Endothelial cell (in vitro differentiated cells): ENCODE measurements around the gene NMNAT3. TPM values are rescaled to one million over a fixed set of nuclear protein-coding genes. Genes with fewer than 3 reads are reported as not detected.

Source experiments
- DNase-seq: peaks from one replicate; pipeline ENCODE4 v3.0.0; 2021; ENCODE audit warnings: low spot score
- H3K27ac Mint-ChIP-seq: one replicate; pipeline ENCODE4 v1.8.0; 2021; ENCODE audit warnings: mixed read lengths, inconsistent platforms; ENCODE audit not compliant: unreplicated experiment
- H3K27me3 Mint-ChIP-seq: one replicate; pipeline ENCODE4 v1.8.0; 2021; ENCODE audit warnings: mild to moderate bottlenecking, moderate library complexity, mixed read lengths, inconsistent platforms; ENCODE audit not compliant: unreplicated experiment
- H3K36me3 Mint-ChIP-seq: one replicate; pipeline ENCODE4 v1.8.0; 2021; ENCODE audit warnings: mild to moderate bottlenecking, low read depth, mixed read lengths, inconsistent platforms; ENCODE audit not compliant: unreplicated experiment
- H3K4me1 Mint-ChIP-seq: one replicate; pipeline ENCODE4 v1.8.0; 2021; ENCODE audit warnings: mild to moderate bottlenecking, mixed read lengths, inconsistent platforms; ENCODE audit not compliant: unreplicated experiment
- H3K4me3 Mint-ChIP-seq: one replicate; pipeline ENCODE4 v1.8.0; 2021; ENCODE audit warnings: mild to moderate bottlenecking, mixed read lengths, inconsistent platforms; ENCODE audit not compliant: unreplicated experiment
- H3K9me3 Mint-ChIP-seq: one replicate; pipeline ENCODE4 v1.8.0; 2021; ENCODE audit warnings: mixed read lengths, inconsistent platforms; ENCODE audit not compliant: unreplicated experiment
- CTCF ChIP-seq: fragments of 200-600 bp; sonication (generic); IDR thresholded peaks from one replicate; pipeline ENCODE4 v1.5.0; 2021; ENCODE audit warnings: antibody characterized with exemption; ENCODE audit not compliant: unreplicated experiment
- total RNA-seq: library from RNA; stranded (reverse); fragmentation: NEBNext Ultra II Directional; extraction: Animal tissue kit (Norgen Biotek cat#: 25700); gene quantifications from one replicate; pipeline ENCODE4 v1.2.1, GENCODE V29; 2021; ENCODE audit not compliant: unreplicated experiment

NMNAT3 gene
- total RNA-seq, 1 donor from 2014 or later = 0.62 TPM

GRCh38 chr3:139676108-139676507 is 1.7 kb downstream of the NMNAT3 start:
- no peaks in the 10 kb centered on the region for H3K4me1 Mint-ChIP-seq

DNA sequence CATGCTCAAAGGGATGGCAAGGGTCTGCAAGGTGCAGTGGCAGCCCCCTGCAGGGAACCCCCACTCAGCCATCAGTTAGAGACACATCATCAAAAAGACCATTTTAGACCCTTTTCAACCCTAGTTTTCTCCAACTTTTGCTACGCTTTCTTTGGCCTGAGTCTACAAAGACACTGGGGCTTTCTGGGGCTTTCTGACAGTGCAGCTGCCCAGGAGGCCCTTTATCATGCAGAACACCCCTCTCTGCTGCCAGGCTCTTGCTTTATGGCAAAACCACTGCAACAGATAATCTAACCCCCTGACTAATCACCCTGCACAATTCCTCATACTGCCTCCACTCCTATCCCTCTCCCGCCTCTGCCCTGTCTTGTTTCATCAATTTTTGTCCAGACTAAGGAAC is 2.4 kb downstream of the NMNAT3 start:
- Mint-ChIP-seq H3K36me3 (no peaks in the 10 kb centered on the region), H3K9me3 (no peaks in the 10 kb centered on the region), H3K4me3 (no peak overlapping the region), H3K4me1 (no peaks in the 10 kb centered on the region), H3K27ac (no peak overlapping the region), H3K27me3 (peaks cover 3% of the 10 kb centered on the region)
- no peak for TF ChIP-seq CTCF
- no peak for DNase-seq

More at GRCh38 chr3:139676108-139676507, 1.7 kb downstream of the NMNAT3 start:
- no peak for DNase-seq
- H3K9me3 Mint-ChIP-seq = no peaks in the 10 kb centered on the region
- H3K27me3 Mint-ChIP-seq = peaks cover 3% of the 10 kb centered on the region
- TF ChIP-seq CTCF = no peak
- H3K27ac Mint-ChIP-seq = no peak overlapping the region
- H3K4me3 Mint-ChIP-seq = no peak overlapping the region
- H3K36me3 Mint-ChIP-seq = no peaks in the 10 kb centered on the region

- no peak for DNase-seq
- no peaks in the 10 kb centered on the region for H3K9me3 Mint-ChIP-seq
- H3K27ac Mint-ChIP-seq = no peak overlapping the region
- no peaks in the 10 kb centered on the region for H3K4me1 Mint-ChIP-seq
- H3K36me3 Mint-ChIP-seq = no peaks in the 10 kb centered on the region
- no peak for TF ChIP-seq CTCF
- peaks cover 3% of the 10 kb centered on the region for H3K27me3 Mint-ChIP-seq
- no peak overlapping the region for H3K4me3 Mint-ChIP-seq
Observed at GRCh38 chr3:139674571-139675260, 3.1 kb downstream of the NMNAT3 start.

GRCh38 chr3:139672884-139673283 is 4.9 kb downstream of the NMNAT3 start:
- H3K4me1 Mint-ChIP-seq = peaks cover 2% of the 10 kb centered on the region
- no peaks in the 10 kb centered on the region for H3K9me3 Mint-ChIP-seq
- no peak for TF ChIP-seq CTCF
- H3K36me3 Mint-ChIP-seq = no peaks in the 10 kb centered on the region
- H3K27me3 Mint-ChIP-seq = peaks cover 6% of the 10 kb centered on the region
- no peak for DNase-seq
- H3K27ac Mint-ChIP-seq = no peak overlapping the region
- no peak overlapping the region for H3K4me3 Mint-ChIP-seq

DNA sequence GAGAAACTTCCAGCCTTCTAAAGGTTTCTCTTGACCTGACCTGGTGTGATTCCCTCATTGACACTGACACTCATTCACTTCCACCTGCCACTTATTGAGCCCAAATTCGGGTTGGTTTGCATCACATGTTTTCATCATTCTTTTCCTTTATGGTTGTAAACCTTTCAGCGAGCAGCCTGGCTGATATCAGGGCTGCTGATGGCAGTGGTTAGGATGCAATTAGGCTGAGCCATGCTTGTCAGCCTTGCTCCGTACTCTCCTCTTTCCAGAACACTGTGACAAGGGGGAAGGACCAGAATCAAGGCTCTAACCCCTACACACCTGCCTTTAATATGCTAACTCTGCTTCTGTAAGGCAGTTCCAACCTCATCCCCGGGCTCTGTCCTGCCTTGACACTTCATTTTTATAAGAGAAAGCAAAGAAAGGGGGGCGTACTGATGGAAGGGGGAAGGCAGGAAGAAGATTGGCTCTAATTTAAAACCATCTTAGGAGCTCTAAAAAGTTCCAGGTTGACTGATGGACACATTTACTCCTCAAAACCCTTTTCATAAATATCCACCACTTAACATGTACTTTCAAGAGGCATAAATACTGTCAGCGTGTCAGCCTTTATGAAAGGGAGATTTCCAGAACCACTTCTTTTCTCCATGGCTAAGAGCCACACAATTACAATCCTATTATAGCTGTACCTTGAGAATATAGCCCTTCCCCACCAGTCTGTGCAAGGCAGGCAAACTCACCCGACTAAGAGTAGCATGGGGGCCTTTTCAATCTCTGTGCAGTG is 5.7 kb downstream of the NMNAT3 start:
- Mint-ChIP-seq H3K9me3 (no peaks in the 10 kb centered on the region), H3K27me3 (peaks cover 5% of the 10 kb centered on the region), H3K4me3 (no peak overlapping the region), H3K36me3 (no peaks in the 10 kb centered on the region), H3K27ac (no peak overlapping the region), H3K4me1 (peaks cover 4% of the 10 kb centered on the region)
- no peak for TF ChIP-seq CTCF
- no peak for DNase-seq
